HTR-8/SVneo (cell line): ENCODE data around the gene FAM193A.

Experiments used
- DNase-seq: peaks from one replicate; pipeline ENCODE4 v3.0.0; 2011; ENCODE audit warnings: low spot score, mixed read lengths; ENCODE audit not compliant: insufficient read length
- FAIRE-seq: peaks from 2 replicates; lab custom pipeline; 2011; peaks lifted over from hg19 to GRCh38; lab: Jason Lieb, UNC

The FAM193A gene

DNA sequence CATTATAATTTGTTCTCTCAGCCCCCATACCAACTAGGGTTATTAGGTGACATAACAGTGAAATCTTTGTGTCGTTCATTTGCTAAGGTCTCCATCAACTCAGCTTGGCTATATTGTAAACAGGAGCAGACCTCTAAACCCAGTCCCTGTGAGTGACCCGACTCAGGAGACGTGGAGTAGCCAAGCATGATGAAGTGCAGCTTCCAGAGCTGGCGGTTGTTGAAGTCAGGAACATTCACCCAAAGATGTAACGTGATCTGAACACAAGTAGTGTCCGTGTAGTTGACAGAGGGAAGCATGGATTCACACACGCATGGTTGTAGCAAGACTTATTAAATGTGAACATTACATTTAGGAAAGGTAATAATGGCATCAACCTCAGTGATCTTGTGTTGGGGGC lies 102.3 kb downstream of the FAM193A start:
- FAIRE-seq (no peak), DNase-seq (no peak)

DNA sequence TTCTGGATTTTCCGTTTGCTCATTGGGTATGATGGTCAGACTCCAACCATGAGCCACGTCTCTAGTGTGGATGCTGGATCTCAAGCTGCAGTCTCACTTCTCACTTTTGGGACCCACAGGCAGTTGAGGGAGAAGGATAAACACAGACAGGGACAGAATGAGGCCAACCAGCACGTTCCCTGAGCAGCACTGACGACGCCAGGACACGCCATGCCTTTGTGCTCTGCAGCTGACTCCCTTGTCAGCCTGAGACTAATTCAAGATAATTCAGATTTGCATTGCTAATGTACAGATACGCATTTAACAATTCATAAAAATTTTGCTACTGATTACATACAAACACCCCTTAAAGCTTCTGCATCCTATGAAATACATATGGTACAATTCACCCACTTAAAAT lies 106.5 kb downstream of the FAM193A start:
- no peak for DNase-seq
- FAIRE-seq = peak; percentile 16

DNA sequence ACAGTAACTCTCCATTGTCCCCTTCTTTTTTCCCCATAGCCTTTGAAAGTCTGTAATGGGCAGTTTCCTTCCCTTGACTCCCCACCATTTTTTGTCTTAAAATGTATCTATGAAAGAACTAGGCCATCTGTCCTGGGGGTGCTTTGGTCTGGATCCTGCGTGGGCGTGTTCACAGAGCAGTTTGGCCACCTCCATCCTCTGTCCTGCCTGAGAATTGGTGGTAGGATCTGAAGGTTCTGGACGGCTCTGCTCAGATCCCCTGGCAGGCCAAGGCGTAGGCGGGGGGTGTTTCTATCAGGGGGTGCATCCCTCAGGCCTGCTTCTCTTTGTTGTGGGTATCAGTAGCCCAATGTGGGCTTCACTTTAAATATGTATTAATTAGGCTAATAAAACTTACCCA lies 107.1 kb downstream of the FAM193A start:
- no peak for DNase-seq
- no peak for FAIRE-seq

DNA sequence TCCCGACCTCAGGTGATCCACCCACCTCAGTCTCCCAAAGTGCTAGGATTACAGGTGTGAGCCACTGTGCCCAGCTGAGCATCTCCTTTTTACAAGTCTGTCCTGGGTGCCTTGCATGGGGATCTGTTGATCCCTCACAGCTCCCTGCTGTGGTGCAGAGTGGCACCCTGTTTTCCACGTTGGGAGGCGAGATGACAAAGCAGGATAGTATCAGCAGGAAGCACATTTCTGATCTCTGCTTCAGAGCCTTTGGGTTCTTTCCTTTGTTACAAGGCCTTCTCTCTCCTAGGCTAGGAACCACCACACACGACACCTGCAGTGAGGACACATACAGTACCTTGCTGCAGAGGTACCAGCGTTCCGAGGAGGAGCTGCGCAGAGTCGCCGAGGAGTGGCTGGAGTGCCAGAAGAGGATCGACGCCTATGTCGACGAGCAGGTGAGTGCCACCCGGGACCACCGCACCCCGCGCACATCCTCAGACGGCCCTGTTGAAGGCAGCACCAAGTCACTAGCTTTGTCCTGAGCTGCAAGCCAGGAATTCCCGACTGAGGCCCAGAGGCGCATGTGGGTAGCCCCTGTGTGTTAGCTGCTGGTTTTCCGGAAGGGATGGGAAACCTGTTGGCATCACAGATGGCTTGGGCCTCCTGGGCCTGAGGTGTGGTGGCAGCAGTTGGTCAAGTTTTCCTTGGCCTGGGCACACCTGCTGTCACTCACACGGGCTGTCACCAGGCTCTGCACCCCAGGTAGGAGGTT lies 110.1 kb downstream of the FAM193A start:
- DNase-seq = no peak
- no peak for FAIRE-seq

DNA sequence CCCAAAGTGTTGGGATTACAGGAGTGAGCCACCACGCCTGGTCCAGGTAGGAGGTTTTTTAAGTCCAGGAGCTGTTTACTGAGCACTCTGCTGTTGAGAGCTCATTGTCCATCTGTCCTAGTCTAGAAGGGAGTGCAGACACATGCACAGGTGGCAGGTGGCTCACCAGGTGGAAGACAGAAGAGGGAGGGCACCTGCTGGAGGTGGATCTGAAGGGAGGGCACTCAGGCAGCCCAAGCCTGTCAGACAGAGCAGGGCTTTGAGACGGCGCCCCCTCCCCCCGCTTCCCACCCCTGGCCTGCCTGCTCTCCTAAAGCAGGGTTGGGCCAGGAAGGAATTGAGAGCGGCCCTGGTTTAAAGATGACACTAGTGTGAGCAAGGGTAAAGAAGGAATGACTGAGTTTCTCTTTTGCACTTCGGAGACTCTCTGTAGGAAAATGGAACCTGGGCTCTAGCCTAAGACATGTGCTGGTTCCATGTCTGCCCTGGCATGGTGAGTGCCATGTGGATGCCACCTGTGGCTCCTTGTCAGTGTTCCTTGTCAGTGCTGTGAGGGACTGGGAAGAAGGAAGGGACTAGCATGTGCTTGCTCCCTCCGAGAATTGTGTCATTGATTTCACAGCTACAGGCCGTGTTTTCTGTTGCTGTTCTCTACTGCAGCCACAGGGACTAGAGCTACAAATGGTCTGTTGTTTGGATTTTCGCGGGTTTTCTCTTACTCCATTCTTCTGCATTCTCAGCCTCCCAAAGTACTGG lies 111.1 kb downstream of the FAM193A start:
- DNase-seq (no peak), FAIRE-seq (no peak)

DNA sequence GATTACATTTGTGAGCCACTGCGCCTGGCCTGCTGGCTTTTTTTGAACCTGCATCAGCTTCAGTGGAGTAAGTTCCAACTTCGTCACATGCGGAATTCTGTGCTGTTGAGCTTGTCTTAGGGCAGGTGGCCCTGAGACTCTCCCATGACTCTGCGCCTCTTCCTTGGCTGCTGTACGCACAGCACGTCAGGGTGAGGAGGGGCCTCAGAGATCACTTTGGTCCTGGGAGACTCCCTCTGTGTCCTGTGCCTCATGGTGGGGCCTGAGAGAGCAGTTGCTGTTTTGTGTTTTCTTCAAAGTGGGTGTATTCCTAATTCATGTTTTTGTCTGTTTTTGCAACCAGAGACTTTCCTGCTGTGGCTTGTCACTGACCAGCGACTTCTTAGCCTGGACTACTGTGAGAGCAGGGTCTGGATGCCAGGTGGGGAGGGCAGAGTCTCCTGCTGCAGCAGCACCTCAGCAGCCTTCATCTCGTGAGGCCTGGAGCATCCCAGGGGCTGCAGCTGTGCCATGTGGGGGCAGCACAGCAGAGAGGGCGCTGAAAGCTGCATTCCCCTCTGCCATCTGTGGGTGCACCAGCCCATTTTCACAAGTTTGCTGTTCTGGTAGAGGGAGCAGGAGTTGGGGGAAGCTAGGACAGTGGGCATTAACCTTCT lies 111.8 kb downstream of the FAM193A start:
- FAIRE-seq (no peak), DNase-seq (no peak)

DNA sequence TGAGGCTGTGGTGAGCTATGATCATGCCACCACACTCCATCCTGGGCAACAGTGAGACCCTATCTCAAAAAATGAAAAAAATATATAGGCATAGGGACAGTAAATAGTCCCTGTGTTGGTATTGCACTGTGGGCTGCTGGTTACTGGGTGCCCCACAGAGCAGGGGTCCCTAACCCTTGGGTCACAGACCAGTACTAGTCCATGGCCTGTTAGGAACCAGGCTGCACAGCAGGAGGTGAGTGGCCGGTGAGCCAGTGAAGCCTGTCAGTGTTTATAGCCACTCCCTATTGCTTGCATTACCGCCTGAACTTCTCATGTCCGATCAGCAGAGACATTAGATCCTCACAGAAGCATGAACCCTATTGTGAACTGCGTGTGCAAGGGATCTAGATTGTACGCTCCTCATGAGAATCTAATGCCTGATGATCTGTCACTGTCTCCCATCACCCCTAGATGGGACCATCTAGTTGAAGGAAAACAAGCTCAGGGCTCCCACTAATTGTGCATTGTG lies 113.2 kb downstream of the FAM193A start:
- DNase-seq = no peak
- FAIRE-seq = no peak

DNA sequence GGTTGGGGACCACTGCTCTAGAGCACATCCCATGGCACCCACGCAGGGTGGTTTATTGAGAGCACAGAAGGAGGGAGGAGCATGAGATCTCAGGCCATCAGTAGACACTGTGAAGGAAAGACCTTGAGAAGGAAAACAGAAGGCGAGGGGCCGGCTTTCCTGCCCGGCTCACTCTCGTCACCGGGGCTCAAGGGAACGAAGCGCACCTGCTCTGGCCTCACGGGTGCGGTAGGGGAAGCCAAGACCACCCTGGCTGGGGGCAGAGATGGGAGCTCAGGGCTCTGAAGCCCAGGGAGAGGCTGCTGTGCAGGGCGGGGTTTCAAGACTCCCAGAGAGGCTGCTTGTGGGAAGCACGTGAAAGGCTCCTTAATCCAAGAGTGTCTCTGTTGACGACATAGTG lies 113.8 kb downstream of the FAM193A start:
- FAIRE-seq = no peak

DNA sequence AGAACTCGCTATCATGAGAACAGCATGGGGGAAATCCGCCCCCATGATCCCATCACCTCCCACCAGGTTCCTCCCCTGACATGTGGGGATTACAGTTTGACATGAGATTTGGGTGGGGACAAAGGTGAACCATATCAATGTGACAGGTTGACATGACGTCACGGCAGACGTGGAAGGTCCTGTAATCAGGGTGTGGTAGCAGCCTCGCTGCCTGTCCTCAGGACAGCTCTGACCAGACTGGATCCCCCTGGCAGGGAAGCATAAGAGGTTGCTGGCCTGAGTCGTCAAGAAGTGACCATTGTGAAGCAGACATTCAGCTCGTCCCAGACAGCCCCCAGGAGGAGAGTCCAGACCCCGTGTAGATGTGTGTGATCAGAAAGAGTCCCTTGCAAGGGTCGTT lies 115.1 kb downstream of the FAM193A start:
- no peak for FAIRE-seq
- DNase-seq = no peak

More for the DNA sequence above, 113.8 kb downstream of the FAM193A start:
- no peak for DNase-seq

DNA sequence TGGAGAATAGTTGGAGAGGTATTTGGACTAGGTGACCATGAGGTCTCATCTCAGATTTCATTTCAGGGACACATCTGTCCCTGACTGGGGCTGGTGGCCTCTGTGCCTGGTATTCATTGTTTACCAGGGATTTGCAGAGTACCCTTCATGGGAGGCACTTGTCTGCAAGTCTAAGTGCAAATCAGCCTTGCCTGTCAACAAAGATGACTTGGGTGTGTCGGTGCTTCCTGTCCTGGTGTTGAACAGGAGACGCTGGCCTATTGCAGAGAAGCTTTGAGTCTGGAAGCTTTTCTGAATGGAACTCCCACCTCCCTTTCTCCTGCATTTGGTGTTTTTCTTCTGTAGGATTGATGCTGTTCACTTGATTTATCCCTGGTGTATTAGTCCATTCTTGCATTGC lies 115.6 kb downstream of the FAM193A start:
- no peak for FAIRE-seq
- no peak for DNase-seq

DNA sequence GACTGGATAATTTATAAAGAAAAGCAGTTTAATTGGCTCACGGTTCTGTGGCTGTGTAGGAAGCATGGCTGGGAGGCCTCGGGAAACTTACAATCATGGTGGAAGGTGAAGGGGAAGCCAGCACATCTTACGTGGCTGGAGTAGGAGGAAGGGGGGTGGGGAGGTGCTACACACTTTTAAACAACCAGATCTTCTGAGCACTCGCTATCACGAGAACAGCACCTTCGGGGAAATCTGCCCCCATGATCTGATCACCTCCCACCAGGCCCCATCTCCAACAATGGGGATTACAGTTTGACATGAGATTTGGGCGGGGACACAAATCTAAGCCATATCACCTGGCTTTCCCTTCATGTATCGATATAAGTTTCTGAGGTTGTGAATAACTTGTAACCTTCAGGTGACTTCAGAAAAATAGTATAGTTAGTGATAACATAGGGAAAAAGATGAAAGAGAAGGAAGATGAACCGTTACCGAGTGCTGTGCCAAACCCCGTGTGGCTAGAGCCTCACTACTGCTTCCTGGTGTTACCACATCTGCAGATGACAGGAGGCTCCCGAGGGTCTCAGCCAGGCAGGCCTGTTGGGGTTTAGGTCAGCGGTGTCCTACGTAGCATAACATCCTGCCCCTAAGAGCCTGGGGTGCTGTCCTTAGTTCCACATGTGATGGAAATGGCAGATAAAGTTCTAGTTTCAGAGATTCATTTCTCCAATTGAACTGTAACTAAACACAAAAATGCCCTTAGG lies 116.1 kb downstream of the FAM193A start:
- DNase-seq = no peak
- no peak for FAIRE-seq

DNA sequence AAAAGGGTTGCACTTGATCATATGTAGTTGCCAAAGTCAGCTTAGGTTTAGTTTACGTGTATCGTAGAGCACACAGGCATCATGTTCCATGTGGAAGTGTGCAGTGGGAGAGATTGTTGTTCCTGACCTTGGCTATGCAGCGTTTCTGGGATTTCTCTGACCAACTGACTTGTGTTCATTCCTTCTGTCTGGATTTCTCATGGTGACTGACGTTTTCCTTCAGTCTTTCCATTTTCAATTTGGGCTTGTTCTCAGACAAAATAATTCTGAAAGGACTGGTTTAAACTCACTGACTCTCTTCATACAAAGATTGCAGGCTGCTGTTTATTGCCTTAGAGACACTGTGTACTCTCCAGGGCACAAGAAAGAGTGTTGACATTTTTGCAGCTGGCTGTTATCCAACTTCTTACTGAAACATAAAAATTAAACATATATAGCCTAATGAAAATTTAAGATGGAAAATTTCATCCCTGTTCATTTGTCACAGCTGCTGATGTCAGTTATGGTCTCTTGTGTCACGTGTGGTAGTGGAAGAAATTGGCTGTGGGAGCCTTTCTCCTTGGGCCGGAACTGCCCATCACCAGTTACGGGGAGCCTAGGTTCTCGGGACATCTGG lies 124.3 kb downstream of the FAM193A start:
- FAIRE-seq (no peak), DNase-seq (no peak)

DNA sequence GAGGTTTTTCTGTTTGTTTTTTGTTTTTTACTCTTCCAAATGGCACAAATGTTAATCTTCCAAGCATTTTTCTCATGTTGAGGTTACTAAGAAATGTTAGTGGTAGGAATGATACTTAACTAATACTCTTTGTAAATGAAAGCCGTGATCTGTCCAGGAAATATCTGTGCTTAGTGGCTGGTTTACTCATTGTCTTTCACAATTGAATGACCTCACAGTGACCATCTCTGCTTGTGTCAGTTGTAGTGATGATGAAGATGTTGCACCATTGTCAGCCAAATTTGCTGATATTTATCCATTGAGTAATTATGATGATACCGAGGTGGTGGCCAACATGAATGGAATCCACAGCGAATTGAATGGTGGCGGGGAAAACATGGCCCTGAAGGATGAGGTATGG lies 126.2 kb downstream of the FAM193A start:
- FAIRE-seq (no peak), DNase-seq (no peak)

DNA sequence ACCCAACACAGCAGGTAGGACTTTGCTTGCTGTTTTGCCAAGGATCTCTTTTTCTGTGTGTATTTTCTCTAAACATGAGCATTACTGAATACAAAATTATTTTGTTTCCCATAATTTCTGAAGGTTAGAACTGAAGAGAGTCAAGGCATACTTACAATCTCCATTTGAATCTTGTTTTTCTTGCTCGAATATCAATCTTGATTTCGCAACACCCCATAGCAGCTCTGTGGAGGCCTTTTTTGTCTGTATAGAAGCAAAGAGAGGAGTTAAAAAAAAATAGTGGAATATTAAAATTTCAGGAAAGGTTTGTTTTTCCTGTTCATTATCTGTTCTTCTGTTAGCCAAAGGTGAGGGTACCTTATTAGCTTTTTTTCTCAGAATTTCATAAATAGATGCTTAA lies 126.8 kb downstream of the FAM193A start:
- FAIRE-seq (no peak), DNase-seq (no peak)

DNA sequence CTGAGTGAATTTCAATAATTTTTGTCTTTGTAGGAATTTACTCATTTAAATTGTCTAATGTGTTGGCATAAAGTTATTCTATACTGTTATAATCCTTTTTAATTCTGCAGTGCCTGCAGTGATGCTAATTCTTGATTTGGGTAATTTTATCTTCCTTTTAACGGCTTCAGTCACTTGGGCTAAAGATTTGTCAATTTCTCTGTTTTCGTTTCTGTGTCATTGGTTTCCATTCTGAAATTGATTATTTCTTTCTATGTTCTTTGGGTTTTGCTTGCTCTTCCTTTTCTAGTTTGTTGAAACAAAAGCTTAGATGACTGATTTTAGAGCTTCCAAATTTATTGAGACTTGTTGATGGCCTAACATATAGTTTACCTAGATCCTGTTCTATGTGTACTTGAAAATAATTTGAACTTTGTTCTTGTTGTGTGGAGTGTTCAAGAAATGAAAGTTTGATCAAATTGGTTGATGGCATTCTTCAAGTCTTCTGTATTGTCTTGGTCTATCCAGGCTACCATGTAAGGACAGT lies 130.3 kb downstream of the FAM193A start:
- FAIRE-seq (no peak), DNase-seq (no peak)

DNA sequence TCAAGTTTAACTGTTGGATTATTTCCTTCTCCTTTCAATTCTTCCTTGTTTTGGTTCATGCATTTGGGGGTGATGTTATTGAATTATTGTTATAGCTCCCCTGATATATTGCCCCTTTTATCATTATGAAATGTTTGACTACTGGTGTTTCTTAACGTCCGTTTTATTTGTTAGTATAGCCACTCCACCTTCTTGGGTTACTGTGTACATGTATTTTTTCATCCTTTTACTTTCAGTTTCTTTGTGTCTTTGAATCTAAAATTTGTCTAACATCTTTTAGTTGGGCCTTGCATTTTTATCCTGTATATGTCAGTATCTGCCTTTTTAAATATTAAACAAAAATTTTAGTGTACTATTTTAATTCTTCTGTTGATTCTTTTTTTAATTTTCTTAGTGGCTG lies 131.0 kb downstream of the FAM193A start:
- no peak for DNase-seq
- FAIRE-seq = no peak

DNA sequence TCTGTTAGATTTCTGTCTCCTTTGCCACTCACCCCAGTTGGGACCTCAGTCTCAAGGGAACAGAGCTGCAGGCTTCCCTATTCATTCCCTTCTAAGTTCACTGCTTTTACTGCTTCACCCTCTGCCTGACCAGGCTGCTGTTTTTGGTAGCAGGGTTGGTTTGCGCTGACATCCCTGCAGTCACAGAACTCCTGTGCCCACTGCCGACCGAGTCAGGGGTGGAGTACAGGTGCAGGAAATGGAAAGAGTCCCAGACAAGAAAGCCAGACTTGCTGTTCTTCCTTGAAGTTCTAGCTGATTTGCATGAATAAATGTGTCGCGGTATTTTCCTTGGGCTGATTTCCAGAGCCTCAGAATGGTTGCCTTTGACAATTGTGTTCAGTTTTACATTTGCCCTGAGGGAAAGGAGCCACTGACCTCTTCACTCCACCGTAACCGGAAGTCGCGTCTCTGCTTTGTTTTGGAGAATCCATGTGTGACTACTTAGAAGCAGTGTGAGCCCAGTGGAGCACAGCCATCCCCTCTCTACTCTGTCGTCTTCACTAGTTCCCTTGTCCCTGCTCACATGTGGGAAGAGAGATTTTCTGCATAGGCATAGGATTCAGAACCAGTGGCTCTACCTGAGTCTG lies 134.9 kb downstream of the FAM193A start:
- FAIRE-seq (no peak), DNase-seq (no peak)

DNA sequence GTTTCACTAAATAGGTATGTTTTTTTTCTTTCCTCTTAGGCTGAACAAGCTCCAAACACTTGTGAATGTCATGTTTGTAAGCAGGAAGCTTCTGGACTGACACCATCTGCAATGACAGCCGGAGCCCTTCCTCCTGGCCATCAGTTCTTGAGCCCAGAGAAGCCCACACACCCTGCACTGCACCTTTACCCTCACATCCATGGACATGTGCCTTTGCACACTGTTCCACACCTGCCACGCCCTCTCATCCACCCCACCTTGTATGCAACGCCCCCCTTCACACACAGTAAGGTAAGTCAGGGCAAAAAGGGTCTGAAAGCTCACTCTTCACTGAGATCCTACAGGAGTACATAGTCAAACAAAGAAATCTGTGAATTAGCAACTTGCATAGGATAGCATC lies 135.6 kb downstream of the FAM193A start:
- FAIRE-seq (no peak), DNase-seq (no peak)

DNA sequence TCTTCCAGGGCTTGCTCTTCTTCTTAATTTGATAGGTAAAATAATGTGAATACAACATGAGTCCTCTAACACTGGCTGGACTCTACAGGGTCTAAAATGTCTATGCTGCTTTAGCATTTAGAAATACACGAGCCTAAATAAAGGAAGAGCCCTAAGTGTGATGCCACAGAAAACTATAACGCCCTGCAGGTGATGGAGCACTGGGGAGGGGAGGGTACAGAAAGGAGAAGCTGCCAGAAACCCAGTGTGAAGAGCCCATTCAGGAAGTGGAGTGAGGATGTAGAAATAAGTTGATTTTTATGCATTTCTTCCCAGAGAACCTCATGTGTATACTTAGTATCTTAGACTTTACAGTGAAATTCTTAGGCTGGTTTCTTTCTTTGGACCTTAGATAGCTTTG lies 136.3 kb downstream of the FAM193A start:
- no peak for FAIRE-seq
- DNase-seq = no peak
